Measurements from ENCODE around the gene CARD6.
"Not testable (repeated sequence)": the region's sequence is repeated elsewhere in the genome, so short reads cannot be mapped to it uniquely, and the experiment has no call there.

CARD6 gene

DNA sequence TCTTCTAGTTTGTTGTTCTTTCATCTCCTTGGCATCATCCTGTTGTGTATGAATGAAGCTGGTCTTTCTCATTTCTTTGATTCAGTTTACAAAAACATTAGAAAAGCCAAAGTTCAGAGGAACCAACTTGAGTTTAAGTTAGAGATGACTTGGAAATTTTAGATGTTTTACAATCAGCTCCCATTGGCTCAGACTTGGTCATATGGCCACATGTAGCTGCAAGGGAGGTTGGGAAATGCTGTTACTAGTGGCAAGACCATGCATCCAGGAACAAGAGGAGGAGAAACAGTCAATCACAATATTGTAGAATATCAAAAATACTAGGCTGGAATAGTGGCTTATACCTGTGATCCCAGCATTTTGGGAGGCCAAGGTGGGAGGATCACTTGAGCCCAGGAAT, 19.5 kb downstream of the CARD6 start:
- DNase-seq: no peak
- Histone ChIP-seq H3K23ac (ENCODE audit: low read length in 2 of 2) (no peak overlapping the region), H3K18ac (ENCODE audit: low read depth in 1 of 2, low read length in 2 of 2) (no peak overlapping the region), H2BK5ac (ENCODE audit: low read depth, low read length, poor library complexity, severe bottlenecking) (no peak overlapping the region), H3K4me1 (ENCODE audit: control insufficient read depth, insufficient read depth, low read depth, low read length) (no peaks in the 10 kb centered on the region), H2BK120ac (ENCODE audit: low read depth, low read length) (no peak overlapping the region), H4K91ac (ENCODE audit: low read length) (no peak overlapping the region), H2BK15ac (ENCODE audit: low read depth, poor library complexity, severe bottlenecking) (no peak overlapping the region), H3K27ac (ENCODE audit: low read length, poor library complexity, severe bottlenecking) (no peak overlapping the region), H3K14ac (ENCODE audit: low read length in 2 of 2) (no peak overlapping the region), H3K27me3 (ENCODE audit: control insufficient read depth in 1 of 2, insufficient read depth in 1 of 2, low read length in 2 of 2) (no peaks in the 10 kb centered on the region), H3K4ac (ENCODE audit: low read depth in 1 of 2, low read length in 2 of 2) (no peak overlapping the region), H2BK12ac (ENCODE audit: low read length in 2 of 2) (no peak overlapping the region), H3K36me3 (ENCODE audit: control insufficient read depth in 1 of 2, insufficient read depth in 2 of 2, low read depth in 1 of 2, low read length in 2 of 2) (peaks cover 0 to 2% of the 10 kb centered on the region in 2 experiments), H3K79me1 (replicated peaks; ENCODE audit: low read length, poor library complexity, severe bottlenecking) (no peaks in the 10 kb centered on the region), H2AK5ac (ENCODE audit: low read length, severe bottlenecking) (no peak overlapping the region), H3K4me2 (ENCODE audit: low read length, poor library complexity, severe bottlenecking) (no peak overlapping the region), H3K9me3 (ENCODE audit: control insufficient read depth, low read length) (no peaks in the 10 kb centered on the region), H2AFZ (ENCODE audit: low read depth, low read length) (no peak overlapping the region), H3K4me3 (ENCODE audit: insufficient read depth in 1 of 2, low read depth in 1 of 2, low read length in 2 of 2) (no peak overlapping the region), H3K9ac (ENCODE audit: low read length) (no peak overlapping the region), H4K8ac (ENCODE audit: low read length) (no peak overlapping the region)

DNA sequence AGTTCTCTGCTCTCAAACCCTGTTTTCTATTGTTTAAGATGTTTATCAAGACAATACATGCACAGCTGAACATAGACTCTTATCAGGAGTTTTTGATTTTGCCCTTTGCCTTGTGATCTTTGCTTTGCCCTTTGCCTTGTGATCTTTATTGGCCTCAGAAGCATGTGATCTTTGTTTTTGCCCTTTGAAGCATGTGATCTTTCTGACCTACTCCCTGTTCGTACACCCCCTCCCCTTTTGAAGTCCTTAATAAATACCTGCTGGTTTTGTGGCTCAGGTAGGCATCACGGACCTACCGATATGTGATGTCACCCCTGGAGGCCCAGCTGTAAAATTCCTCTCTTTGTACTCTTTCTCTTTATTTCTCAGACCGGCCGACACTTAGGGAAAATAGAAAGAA, 23.8 kb downstream of the CARD6 start:
- not testable (repeated sequence) for H3K4me2 ChIP-seq (ENCODE audit: low read length, poor library complexity, severe bottlenecking); H3K27me3 ChIP-seq (ENCODE audit: control insufficient read depth in 1 of 2, insufficient read depth in 1 of 2, low read length in 2 of 2); H3K9ac ChIP-seq (ENCODE audit: low read length); DNase-seq; H3K27ac ChIP-seq (ENCODE audit: low read length, poor library complexity, severe bottlenecking); H3K79me1 ChIP-seq (replicated peaks; ENCODE audit: low read length, poor library complexity, severe bottlenecking); H3K14ac ChIP-seq (ENCODE audit: low read length in 2 of 2); H2BK5ac ChIP-seq (ENCODE audit: low read depth, low read length, poor library complexity, severe bottlenecking); H3K9me3 ChIP-seq (ENCODE audit: control insufficient read depth, low read length); H2BK12ac ChIP-seq (ENCODE audit: low read length in 2 of 2); H2AFZ ChIP-seq (ENCODE audit: low read depth, low read length); H3K36me3 ChIP-seq (ENCODE audit: control insufficient read depth in 1 of 2, insufficient read depth in 2 of 2, low read depth in 1 of 2, low read length in 2 of 2); H3K4me3 ChIP-seq (ENCODE audit: insufficient read depth in 1 of 2, low read depth in 1 of 2, low read length in 2 of 2); H3K23ac ChIP-seq (ENCODE audit: low read length in 2 of 2); H2BK120ac ChIP-seq (ENCODE audit: low read depth, low read length); H2AK5ac ChIP-seq (ENCODE audit: low read length, severe bottlenecking); H4K8ac ChIP-seq (ENCODE audit: low read length); H4K91ac ChIP-seq (ENCODE audit: low read length); H3K4me1 ChIP-seq (ENCODE audit: control insufficient read depth, insufficient read depth, low read depth, low read length); H2BK15ac ChIP-seq (ENCODE audit: low read depth, poor library complexity, severe bottlenecking); H3K18ac ChIP-seq (ENCODE audit: low read depth in 1 of 2, low read length in 2 of 2); H3K4ac ChIP-seq (ENCODE audit: low read depth in 1 of 2, low read length in 2 of 2)
- WGBS: 86% methylated on average over 3 of the region's 5 CpGs

DNA sequence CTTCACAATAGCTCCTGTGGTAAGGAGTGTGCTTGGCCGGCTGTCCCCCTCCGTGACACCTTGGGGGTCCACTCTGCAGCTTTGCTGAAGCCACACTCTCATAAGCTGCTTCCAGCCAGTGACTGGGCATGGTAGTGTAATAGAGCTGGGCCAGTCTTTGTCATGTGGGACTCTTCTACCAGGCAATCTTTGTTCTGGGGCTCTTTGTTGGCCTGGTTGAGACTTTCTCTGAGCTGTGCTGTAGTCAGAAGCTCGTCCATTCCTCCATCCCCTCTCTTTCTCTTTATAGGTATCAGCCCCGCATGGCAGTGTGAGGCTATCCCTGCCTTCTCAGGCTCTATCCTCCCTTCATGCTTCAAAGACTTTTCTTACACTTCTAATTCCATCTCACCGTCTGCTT, 25.7 kb downstream of the CARD6 start:
- H3K4me1 ChIP-seq (ENCODE audit: control insufficient read depth, insufficient read depth, low read depth, low read length): no peaks in the 10 kb centered on the region

GRCh38 chr5:40869384-40869783, 28.2 kb downstream of the CARD6 start:
- H2AK5ac ChIP-seq (ENCODE audit: low read length, severe bottlenecking): no peak overlapping the region
- no peak overlapping the region for H2BK15ac ChIP-seq (ENCODE audit: low read depth, poor library complexity, severe bottlenecking)
- H3K27ac ChIP-seq (ENCODE audit: low read length, poor library complexity, severe bottlenecking): no peak overlapping the region
- no peak overlapping the region for H2BK12ac ChIP-seq (ENCODE audit: low read length in 2 of 2)
- no peak overlapping the region for H3K14ac ChIP-seq (ENCODE audit: low read length in 2 of 2)
- no peak overlapping the region for H3K4me2 ChIP-seq (ENCODE audit: low read length, poor library complexity, severe bottlenecking)
- H3K23ac ChIP-seq (ENCODE audit: low read length in 2 of 2): no peak overlapping the region
- H3K4me1 ChIP-seq (ENCODE audit: control insufficient read depth, insufficient read depth, low read depth, low read length): no peaks in the 10 kb centered on the region
- no peaks in the 10 kb centered on the region for H3K27me3 ChIP-seq (ENCODE audit: control insufficient read depth in 1 of 2, insufficient read depth in 1 of 2, low read length in 2 of 2)
- H4K8ac ChIP-seq (ENCODE audit: low read length): no peak overlapping the region
- H3K4ac ChIP-seq (ENCODE audit: low read depth in 1 of 2, low read length in 2 of 2): no peak overlapping the region
- no peak overlapping the region for H3K9ac ChIP-seq (ENCODE audit: low read length)
- H3K36me3 ChIP-seq (ENCODE audit: control insufficient read depth in 1 of 2, insufficient read depth in 2 of 2, low read depth in 1 of 2, low read length in 2 of 2): no peaks in the 10 kb centered on the region
- 73% methylated on average over 1 of the region's 1 CpG for WGBS
- H2AFZ ChIP-seq (ENCODE audit: low read depth, low read length): no peak overlapping the region
- no peak overlapping the region for H3K4me3 ChIP-seq (ENCODE audit: insufficient read depth in 1 of 2, low read depth in 1 of 2, low read length in 2 of 2)
- H2BK5ac ChIP-seq (ENCODE audit: low read depth, low read length, poor library complexity, severe bottlenecking): no peak overlapping the region
- no peak for DNase-seq
- no peak overlapping the region for H2BK120ac ChIP-seq (ENCODE audit: low read depth, low read length)
- H3K18ac ChIP-seq (ENCODE audit: low read depth in 1 of 2, low read length in 2 of 2): no peak overlapping the region
- no peak overlapping the region for H4K91ac ChIP-seq (ENCODE audit: low read length)
- no peaks in the 10 kb centered on the region for H3K9me3 ChIP-seq (ENCODE audit: control insufficient read depth, low read length)
- H3K79me1 ChIP-seq (replicated peaks; ENCODE audit: low read length, poor library complexity, severe bottlenecking): no peaks in the 10 kb centered on the region

More for the DNA sequence above, 25.7 kb downstream of the CARD6 start:
- H3K4ac ChIP-seq (ENCODE audit: low read depth in 1 of 2, low read length in 2 of 2): no peak overlapping the region
- DNase-seq: no peak
- H3K79me1 ChIP-seq (replicated peaks; ENCODE audit: low read length, poor library complexity, severe bottlenecking): no peaks in the 10 kb centered on the region
- no peak overlapping the region for H2AFZ ChIP-seq (ENCODE audit: low read depth, low read length)
- no peak overlapping the region for H2BK120ac ChIP-seq (ENCODE audit: low read depth, low read length)
- no peak overlapping the region for H3K4me2 ChIP-seq (ENCODE audit: low read length, poor library complexity, severe bottlenecking)
- no peaks in the 10 kb centered on the region for H3K36me3 ChIP-seq (ENCODE audit: control insufficient read depth in 1 of 2, insufficient read depth in 2 of 2, low read depth in 1 of 2, low read length in 2 of 2)
- H2BK12ac ChIP-seq (ENCODE audit: low read length in 2 of 2): no peak overlapping the region
- no peaks in the 10 kb centered on the region for H3K27me3 ChIP-seq (ENCODE audit: control insufficient read depth in 1 of 2, insufficient read depth in 1 of 2, low read length in 2 of 2)
- no peak overlapping the region for H3K9ac ChIP-seq (ENCODE audit: low read length)
- 89% methylated on average over 5 of the region's 5 CpGs for WGBS
- no peak overlapping the region for H3K18ac ChIP-seq (ENCODE audit: low read depth in 1 of 2, low read length in 2 of 2)
- no peak overlapping the region for H2AK5ac ChIP-seq (ENCODE audit: low read length, severe bottlenecking)
- H4K91ac ChIP-seq (ENCODE audit: low read length): no peak overlapping the region
- no peak overlapping the region for H4K8ac ChIP-seq (ENCODE audit: low read length)
- no peak overlapping the region for H3K23ac ChIP-seq (ENCODE audit: low read length in 2 of 2)
- H3K27ac ChIP-seq (ENCODE audit: low read length, poor library complexity, severe bottlenecking): no peak overlapping the region
- H2BK5ac ChIP-seq (ENCODE audit: low read depth, low read length, poor library complexity, severe bottlenecking): no peak overlapping the region
- H3K9me3 ChIP-seq (ENCODE audit: control insufficient read depth, low read length): no peaks in the 10 kb centered on the region
- H2BK15ac ChIP-seq (ENCODE audit: low read depth, poor library complexity, severe bottlenecking): no peak overlapping the region
- H3K4me3 ChIP-seq (ENCODE audit: insufficient read depth in 1 of 2, low read depth in 1 of 2, low read length in 2 of 2): no peak overlapping the region
- no peak overlapping the region for H3K14ac ChIP-seq (ENCODE audit: low read length in 2 of 2)

Measured in mesenchymal stem cell (in vitro differentiated cells and primary cell).